SU-DHL-6 (cell line): ENCODE data around the gene CLEC11A.

Source experiments
- H2AFZ ChIP-seq: fragments of 200-600 bp; sonication (generic); 2 replicates; pipeline ENCODE4 v1.6.1; 2014; ENCODE audit warnings: low read depth, mild to moderate bottlenecking, moderate library complexity, mixed read lengths, antibody characterized with exemption, low read length; ENCODE audit not compliant: severe bottlenecking
- H3F3A ChIP-seq: fragments of 200-600 bp; shearing (Covaris generic); 2 replicates; pipeline ENCODE4 v1.6.0; 2016; ENCODE audit warnings: antibody characterized with exemption, mild to moderate bottlenecking; ENCODE audit not compliant: insufficient read depth
- H3K27ac ChIP-seq: fragments of 200-600 bp; sonication (generic); 2 replicates; pipeline ENCODE4 v1.5.1; 2016; ENCODE audit warnings: low read depth, mild to moderate bottlenecking, low read length, moderate library complexity, mixed read lengths
- H3K27me3 ChIP-seq: fragments of 200-600 bp; sonication (generic), shearing (Covaris generic); 2 replicates; pipeline ENCODE4 v1.6.0; 2014; ENCODE audit warnings: mild to moderate bottlenecking, low read length
- H3K36me3 ChIP-seq: fragments of 200-600 bp; sonication (generic); 2 replicates; pipeline ENCODE4 v1.6.1; 2014; ENCODE audit warnings: mild to moderate bottlenecking, low read length, mixed read lengths
- H3K4me2 ChIP-seq: fragments of 300-600, 200-600 bp; shearing (Covaris generic), sonication (generic); 2 replicates; pipeline ENCODE4 v1.6.0; 2014; ENCODE audit warnings: low read length, low read depth, mild to moderate bottlenecking; ENCODE audit not compliant: poor library complexity, severe bottlenecking
- H3K4me3 ChIP-seq: fragments of 200-600 bp; sonication (generic); 2 replicates; pipeline ENCODE4 v1.5.1; 2014; ENCODE audit warnings: antibody characterized with exemption, low read length, mild to moderate bottlenecking, mixed read lengths; ENCODE audit not compliant: insufficient read depth, poor library complexity, severe bottlenecking
- H3K79me2 ChIP-seq: fragments of 200-600 bp; sonication (generic); 2 replicates; pipeline ENCODE4 v1.6.1; 2014; ENCODE audit warnings: mild to moderate bottlenecking, low read length, moderate library complexity; ENCODE audit not compliant: insufficient read depth
- H3K9ac ChIP-seq: fragments of 200-600 bp; sonication (generic); 2 replicates; pipeline ENCODE4 v1.7.0; 2014; ENCODE audit warnings: mild to moderate bottlenecking, low read length
- H3K9me2 ChIP-seq: fragments of 200-600 bp; sonication (generic); replicated peaks from 2 replicates; pipeline ENCODE4 v1.6.1; 2014; ENCODE audit warnings: low read length; ENCODE audit not compliant: insufficient read depth
- H3K9me3 ChIP-seq: fragments of 200-600 bp; sonication (generic); 2 replicates; pipeline ENCODE4 v1.6.1; 2014; ENCODE audit warnings: low read length, mixed read lengths; ENCODE audit not compliant: insufficient read depth
- H4K20me1 ChIP-seq: fragments of 200-600 bp; sonication (generic); 2 replicates; pipeline ENCODE4 v1.6.1; 2014; ENCODE audit warnings: low read depth, mild to moderate bottlenecking, antibody characterized with exemption, low read length, moderate library complexity, mixed read lengths
- EZH2phosphoT487 ChIP-seq: fragments of 200-600 bp; sonication (generic), shearing (Covaris generic); conservative IDR thresholded peaks from 2 replicates; pipeline ENCODE4 v1.6.1; 2018; ENCODE audit warnings: mild to moderate bottlenecking, antibody characterized with exemption, low read length, moderate library complexity, mixed read lengths
- TF ChIP-seq, protein P1 (sequence below): fragments of 200-600 bp; sonication (generic); IDR thresholded peaks from one replicate; pipeline ENCODE4 v1.5.1; 2017; ENCODE audit warnings: antibody characterized with exemption, mild to moderate bottlenecking, low read length, moderate library complexity; ENCODE audit not compliant: insufficient read depth, poor library complexity, severe bottlenecking

CLEC11A gene

DNA sequence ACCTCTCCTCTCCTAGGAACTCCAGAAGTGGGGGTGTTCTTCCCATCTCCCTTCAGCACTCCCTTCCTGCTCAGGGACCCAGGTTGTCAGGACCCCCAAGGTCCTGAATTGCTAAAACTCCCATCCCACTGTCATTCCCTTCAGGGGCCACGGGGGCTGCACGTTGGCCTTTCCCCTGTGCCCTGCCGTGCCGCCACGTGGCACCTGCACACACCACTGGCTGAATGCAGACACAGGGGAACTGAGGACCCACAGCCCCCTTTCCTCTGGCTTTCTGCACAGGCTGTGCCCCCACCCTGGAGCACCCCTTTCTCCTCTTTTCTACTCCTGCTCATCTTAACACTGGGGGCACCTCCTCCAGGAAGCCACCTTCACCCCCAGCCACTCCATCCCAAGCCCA is 12.6 kb upstream of the CLEC11A start:
- H3K27me3 ChIP-seq, result no peaks in the 10 kb centered on the region
- no peak overlapping the region for H3K4me2 ChIP-seq
- TF ChIP-seq EZH2phosphoT487, result no peak
- TF ChIP-seq, protein P1, sequence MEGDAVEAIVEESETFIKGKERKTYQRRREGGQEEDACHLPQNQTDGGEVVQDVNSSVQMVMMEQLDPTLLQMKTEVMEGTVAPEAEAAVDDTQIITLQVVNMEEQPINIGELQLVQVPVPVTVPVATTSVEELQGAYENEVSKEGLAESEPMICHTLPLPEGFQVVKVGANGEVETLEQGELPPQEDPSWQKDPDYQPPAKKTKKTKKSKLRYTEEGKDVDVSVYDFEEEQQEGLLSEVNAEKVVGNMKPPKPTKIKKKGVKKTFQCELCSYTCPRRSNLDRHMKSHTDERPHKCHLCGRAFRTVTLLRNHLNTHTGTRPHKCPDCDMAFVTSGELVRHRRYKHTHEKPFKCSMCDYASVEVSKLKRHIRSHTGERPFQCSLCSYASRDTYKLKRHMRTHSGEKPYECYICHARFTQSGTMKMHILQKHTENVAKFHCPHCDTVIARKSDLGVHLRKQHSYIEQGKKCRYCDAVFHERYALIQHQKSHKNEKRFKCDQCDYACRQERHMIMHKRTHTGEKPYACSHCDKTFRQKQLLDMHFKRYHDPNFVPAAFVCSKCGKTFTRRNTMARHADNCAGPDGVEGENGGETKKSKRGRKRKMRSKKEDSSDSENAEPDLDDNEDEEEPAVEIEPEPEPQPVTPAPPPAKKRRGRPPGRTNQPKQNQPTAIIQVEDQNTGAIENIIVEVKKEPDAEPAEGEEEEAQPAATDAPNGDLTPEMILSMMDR, result no peak
- H3K9ac ChIP-seq, result no peak overlapping the region
- no peaks in the 10 kb centered on the region for H3K79me2 ChIP-seq
- H3K9me2 ChIP-seq, result no peaks in the 10 kb centered on the region
- H3K9me3 ChIP-seq, result no peaks in the 10 kb centered on the region
- H3F3A ChIP-seq, result no peaks in the 10 kb centered on the region
- H4K20me1 ChIP-seq, result no peaks in the 10 kb centered on the region
- H2AFZ ChIP-seq, result no peak overlapping the region
- no peak overlapping the region for H3K27ac ChIP-seq
- H3K4me3 ChIP-seq, result no peak overlapping the region
- no peaks in the 10 kb centered on the region for H3K36me3 ChIP-seq

DNA sequence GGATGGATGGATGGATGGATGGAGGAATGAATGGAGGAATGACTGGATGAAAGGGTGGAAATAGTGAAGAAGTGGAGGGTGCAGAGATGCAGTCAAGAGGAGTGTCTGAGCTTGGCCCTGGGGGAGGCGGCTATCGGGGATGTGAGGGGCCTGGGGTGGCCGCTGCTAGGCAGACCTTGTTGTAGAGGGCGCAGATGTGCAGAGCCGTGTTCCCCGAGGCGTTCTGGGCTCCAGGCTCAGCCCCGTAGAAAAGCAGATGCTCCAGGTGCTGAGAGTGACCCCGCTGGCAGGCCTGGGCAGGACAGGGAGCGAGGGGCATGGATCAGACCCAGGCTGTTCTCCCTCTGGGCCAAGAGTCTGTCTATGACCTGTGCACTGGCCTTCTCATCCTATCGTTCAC is 12.0 kb upstream of the CLEC11A start:
- Histone ChIP-seq H3K27ac (no peak overlapping the region), H2AFZ (no peak overlapping the region), H3K4me2 (no peak overlapping the region), H3F3A (no peaks in the 10 kb centered on the region), H3K27me3 (no peaks in the 10 kb centered on the region), H4K20me1 (no peaks in the 10 kb centered on the region), H3K9me2 (no peaks in the 10 kb centered on the region), H3K9me3 (no peaks in the 10 kb centered on the region), H3K9ac (no peak overlapping the region), H3K4me3 (no peak overlapping the region), H3K79me2 (no peaks in the 10 kb centered on the region), H3K36me3 (no peaks in the 10 kb centered on the region)
- TF ChIP-seq EZH2phosphoT487, result no peak
- TF ChIP-seq, protein P1, result no peak

DNA sequence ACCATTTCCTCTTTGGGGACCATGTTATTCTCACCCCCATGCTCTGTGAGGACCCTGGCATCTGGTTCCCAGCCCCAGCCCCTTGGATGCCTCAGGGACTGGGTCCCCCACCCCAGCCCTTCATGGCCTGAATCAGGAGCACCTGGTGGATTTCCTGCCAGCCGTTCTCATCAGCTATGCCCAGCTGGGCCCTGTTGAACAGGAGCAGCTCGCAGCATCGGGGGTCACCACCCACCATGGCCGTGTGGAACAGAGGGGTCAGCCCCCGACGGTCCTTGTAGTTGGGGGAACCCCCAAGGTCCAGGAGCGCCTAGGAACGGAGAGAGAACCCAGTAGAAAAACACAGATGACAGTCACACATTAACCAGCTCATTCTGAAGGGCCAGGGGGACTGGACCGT is 11.4 kb upstream of the CLEC11A start:
- no peak overlapping the region for H3K9ac ChIP-seq
- no peaks in the 10 kb centered on the region for H4K20me1 ChIP-seq
- H3K36me3 ChIP-seq, result no peaks in the 10 kb centered on the region
- no peaks in the 10 kb centered on the region for H3K27me3 ChIP-seq
- H3K79me2 ChIP-seq, result no peaks in the 10 kb centered on the region
- H3K9me3 ChIP-seq, result no peaks in the 10 kb centered on the region
- no peak overlapping the region for H3K4me3 ChIP-seq
- H3K9me2 ChIP-seq, result no peaks in the 10 kb centered on the region
- no peaks in the 10 kb centered on the region for H3F3A ChIP-seq
- H2AFZ ChIP-seq, result no peak overlapping the region
- no peak for TF ChIP-seq EZH2phosphoT487
- TF ChIP-seq, protein P1, result no peak
- H3K4me2 ChIP-seq, result no peak overlapping the region
- H3K27ac ChIP-seq, result no peak overlapping the region

DNA sequence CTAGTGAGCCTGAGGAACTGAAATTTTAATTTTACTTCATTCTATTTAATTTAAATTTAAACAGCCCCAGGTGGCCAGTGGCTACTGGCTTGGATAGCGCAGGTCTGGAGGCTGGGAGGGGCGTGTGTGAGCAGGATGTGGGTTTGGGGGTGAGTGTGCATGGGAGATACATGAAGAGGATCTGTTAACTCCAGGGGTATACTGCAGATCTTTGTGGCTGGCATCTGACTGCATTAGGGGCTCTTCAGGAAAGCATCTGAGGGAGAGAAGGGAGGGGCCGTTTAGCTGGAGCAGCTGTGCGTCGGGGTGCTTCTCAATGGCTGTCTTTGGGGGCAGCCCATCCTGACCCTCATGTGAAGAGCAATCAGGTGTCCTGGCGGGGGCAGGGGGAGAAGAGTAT is 10.3 kb upstream of the CLEC11A start:
- no peak overlapping the region for H3K4me2 ChIP-seq

More for the DNA sequence above, 10.3 kb upstream of the CLEC11A start:
- Histone ChIP-seq H3K27ac (no peak overlapping the region), H3F3A (no peaks in the 10 kb centered on the region), H3K36me3 (no peaks in the 10 kb centered on the region), H3K9ac (no peak overlapping the region), H2AFZ (no peak overlapping the region), H3K4me3 (no peak overlapping the region), H3K27me3 (no peaks in the 10 kb centered on the region), H4K20me1 (no peaks in the 10 kb centered on the region), H3K9me3 (no peaks in the 10 kb centered on the region), H3K9me2 (no peaks in the 10 kb centered on the region), H3K79me2 (no peaks in the 10 kb centered on the region)
- no peak for TF ChIP-seq EZH2phosphoT487
- TF ChIP-seq, protein P1, result no peak
